Suppressor macrophage (primary cell): Measurements from ENCODE around the gene SEZ6L.
"Not testable (repeated sequence)": the region's sequence is repeated elsewhere in the genome, so short reads cannot be mapped to it uniquely, and the experiment has no call there.

ENCODE experiments used
- DNase-seq, 4 experiments: peaks; one replicate each; pipeline ENCODE4 v3.0.0-alpha.2; 2020 to 2022

Gene SEZ6L

DNA sequence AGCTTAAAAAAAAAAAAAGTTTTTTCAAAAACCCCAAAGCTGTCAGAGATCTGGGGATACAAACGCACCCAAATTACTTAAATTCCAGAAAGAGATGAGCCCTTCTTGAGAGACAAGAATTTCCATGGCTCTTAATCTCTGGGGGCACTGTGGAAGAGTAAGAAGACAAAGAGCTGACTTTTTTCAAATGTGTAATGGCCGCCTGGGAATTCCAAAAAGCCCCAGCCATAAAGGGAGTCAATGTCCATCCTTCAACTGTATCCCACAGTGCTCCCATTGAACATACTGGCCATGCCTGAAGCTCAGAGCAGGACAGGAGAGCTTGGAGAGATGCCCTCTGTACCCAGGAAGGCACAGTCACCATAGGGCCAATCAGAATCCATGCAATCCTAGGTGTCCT is 222.4 kb downstream of the SEZ6L start:
- DNase-seq = no peak

DNA sequence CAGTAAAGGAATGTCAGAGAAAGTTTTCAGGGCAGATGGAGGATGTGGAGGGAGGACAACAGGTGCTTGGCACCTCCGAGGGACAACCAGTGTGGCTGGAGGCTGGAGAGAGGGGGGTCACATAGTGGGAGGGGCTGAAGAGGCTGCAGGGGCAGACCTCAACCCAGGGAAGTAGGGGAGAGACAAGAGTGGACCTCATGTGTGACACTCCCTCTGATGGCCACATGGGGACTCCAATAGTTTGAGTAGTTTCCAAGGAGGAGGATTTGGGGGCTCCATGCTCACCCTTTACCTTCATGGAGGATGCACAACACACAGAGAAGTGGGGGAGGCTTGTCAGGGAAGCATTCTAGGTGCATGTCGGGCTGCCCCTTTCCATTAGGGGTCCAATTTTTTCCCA is 224.7 kb downstream of the SEZ6L start:
- DNase-seq = no peak

DNA sequence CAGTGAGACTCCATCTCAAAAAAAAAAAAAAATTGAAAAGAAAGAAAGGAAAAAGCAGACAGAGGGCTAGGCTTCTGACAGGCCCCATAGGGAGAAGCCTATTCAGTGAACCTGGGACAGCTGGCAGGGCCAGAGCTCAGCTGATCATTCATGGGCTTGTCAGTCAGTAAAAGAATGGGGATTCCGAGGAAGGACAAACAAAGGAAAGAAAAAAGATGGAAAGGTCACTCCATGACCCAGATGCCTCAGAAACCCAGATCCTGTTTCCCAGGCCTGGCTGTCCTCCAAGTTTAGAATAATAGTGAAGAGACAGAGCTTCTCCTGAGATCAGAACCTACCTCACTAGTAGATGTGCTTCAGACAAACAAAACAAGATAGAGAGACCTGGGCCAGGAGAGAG is 225.5 kb downstream of the SEZ6L start:
- DNase-seq = no peak

DNA sequence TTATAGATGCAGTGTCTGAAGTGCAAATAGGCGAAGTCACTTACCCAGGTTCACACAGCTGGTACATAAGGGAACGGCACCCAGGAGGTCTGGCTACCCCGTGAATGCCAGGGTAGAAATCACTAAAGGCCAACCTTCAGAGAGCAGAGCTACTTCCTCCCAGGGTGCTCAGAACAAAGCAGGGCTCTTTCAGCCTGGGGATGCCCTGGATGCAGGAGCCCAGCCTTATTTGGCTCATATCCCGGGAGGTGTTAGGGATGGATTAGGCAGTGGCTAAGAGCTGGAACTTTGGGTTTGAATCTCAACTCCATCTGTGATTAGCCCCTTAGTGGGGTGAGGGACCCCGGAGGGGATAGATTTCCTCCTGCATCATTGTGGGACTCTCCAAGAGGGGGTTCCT is 226.7 kb downstream of the SEZ6L start:
- no peak for DNase-seq

DNA sequence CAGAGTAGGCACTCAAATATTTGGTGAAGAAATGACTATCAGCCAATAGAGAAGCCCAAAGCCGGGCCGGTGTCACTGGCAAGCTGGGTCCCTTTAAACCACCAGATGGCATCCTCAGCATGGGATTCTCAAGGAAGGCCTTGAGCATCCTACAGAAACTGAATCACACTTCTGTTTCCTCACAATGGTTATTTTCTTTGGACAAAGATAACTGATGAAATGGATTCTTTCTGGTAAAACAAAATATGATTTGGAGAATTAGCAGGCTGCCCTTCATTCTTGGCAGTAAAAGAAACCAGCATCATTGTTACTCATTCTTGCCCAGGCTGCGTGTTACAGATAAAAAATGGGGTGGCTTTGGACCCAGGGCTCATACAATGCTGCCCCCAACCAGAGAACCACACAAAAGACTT is 229.5 kb downstream of the SEZ6L start:
- DNase-seq = peak; percentile 72 to 88 (median 82)

DNA sequence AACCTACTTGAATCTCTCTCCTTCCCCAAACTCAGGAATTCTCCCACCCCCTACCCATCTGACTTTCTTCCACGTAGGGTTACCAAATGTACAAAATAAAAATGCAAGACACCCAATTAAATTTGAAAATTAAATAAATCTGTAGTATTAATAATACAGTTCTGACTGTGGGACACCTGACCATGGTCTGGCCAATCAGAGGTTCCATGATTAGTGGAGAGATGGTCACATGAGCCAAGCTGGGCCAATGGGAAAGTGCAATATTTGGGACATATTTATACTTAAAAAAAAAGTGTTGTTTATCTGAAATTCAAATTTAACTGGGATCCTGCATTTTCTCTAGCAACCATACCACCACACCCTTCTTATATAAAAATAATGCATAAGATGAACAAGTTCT is 230.0 kb downstream of the SEZ6L start:
- DNase-seq = no peak

DNA sequence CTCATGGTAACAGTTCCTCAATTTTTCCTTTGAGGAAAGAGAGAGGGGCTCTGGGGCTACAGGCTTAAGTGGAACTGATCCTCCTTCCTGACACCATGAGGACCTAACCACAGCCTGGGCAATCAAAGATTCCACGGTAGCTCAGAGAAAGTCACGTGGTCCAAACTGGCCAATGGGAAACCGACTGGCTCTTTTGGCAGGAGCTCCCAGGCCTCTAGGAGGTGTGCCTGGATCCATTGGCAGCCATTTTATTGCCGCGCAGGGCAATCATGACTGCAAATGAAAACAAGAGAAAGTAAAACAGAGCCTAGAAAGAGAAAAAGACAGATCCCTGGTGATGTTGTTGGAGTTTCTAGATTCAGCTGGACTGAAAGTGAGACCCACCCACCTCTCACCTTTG is 232.5 kb downstream of the SEZ6L start:
- no peak for DNase-seq

DNA sequence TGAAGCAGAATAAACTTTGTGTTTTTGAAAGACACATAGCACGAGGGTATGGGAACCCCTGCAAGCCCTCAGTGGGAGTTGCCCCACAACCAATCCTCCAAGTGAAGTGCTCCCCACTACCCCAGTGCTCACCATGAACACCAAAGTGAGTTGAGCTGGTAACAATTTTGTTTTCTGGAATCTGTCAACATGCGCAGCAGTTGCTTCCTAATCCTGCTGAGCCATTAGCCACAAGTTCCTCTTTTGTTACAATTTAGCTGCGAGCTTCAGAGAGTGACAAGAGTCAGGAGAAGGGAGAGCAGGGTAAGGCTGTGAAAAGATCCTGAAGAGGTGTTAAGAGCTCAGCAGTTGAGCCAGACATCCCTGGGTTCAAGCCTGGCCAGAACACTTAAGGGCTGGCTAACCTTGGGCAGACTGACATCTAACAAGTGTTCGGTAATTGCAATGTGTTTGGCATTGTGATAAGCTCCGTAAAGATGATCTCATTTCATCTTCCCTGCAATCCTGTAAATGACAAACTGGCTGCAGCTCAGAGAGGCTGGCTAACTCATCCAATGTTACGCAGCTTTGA is 235.7 kb downstream of the SEZ6L start:
- DNase-seq = peak; percentile 63 to 83 (median 74)

DNA sequence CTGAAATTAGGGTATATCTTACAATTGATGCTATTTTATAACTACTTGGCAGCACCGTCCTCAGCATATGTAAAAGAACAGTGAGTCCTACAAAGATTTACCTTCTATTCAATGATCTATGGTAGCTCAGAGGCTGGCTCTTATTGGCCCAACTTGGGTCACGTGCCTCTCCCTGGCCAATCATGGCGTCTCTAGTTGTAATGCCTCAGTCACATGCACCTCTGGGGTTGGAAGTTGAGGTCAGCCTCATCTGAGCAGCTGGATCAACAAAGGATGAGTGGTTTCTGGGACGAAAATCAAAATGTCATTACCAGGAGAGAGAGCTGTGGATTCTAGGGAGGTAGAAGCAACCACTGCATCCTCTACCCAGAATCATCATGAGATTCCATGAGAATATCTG is 236.9 kb downstream of the SEZ6L start:
- DNase-seq = peak in 1 of 4 experiments; percentile 17

DNA sequence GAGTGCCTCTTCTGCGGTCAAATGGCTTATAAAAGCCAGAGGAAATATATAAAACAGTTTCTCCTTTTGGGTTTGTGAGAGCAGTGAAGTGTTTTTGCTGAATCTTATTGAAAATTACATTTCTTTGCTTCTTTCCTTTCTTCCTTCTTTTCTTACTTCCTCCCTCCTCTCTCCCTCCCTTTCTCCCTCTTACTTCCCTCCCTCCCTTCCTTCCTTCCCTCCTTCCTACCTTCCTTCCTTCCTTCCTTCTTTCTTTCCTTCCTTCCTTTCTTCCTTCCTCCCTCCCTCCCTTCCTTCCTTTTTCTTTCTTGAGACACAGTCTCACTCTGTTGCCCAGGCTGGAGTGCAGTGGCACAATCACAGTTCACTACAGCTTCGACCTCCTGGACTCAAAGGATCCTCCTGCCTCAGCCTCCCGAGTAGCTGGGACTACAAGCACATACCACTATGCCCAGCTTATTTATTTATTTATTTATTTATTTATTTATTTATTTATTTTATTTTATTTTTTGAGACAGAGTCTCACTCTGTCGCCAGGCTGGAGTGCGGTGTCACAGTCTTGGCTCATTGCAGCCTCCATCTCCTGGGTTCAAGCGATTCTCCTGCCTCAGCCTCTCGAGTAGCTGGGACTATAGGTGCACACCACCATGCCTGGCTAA is 239.4 kb downstream of the SEZ6L start:
- DNase-seq = not testable (repeated sequence)

DNA sequence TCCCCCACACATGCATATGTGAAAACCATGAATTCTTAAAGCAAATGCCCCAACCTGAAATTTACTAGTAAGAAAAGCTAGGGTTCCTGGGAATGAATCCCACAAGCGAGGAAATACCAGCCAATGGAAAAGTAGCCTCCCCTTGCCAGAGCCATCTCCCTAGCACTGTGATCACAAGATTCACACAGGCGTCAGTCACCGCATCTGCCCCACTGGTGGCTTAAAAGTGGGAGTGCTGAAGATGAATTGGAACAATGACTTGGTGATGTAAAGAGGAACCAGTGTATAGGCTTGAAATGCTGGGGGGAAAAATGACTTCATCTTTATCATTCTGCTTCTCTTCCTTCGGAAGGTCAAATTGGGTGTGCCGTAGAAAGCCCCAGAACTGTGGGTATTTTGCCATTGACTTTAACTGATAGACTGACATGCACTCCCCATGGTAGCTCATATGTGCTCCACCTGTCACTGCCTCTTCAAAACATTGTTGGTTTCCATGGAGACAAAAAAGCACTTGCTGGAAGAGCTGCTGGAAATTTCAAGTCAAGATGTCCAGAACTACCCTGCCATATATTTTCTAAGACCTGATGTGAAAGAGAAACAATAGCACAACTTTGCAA is 240.6 kb downstream of the SEZ6L start:
- DNase-seq = peak; percentile 13 to 31 (median 21)

DNA sequence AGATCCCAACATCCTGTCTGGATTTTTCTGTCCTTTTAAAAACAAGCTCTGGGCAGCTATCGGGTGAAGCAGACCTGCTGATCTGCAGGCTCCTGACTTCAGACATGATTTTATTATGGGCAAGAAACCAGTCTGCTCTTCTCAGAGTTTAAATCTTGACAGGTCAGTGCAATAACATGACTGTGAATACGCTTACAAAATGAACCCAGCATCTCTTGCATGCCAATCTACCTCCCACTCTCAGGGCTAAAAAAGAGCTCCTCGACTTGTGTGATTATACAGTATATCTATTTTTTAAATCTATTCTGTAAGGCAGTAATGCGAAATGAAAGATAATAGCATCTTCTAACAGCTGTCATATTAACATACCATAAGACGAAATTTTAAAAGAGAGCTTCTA is 241.1 kb downstream of the SEZ6L start:
- no peak for DNase-seq

DNA sequence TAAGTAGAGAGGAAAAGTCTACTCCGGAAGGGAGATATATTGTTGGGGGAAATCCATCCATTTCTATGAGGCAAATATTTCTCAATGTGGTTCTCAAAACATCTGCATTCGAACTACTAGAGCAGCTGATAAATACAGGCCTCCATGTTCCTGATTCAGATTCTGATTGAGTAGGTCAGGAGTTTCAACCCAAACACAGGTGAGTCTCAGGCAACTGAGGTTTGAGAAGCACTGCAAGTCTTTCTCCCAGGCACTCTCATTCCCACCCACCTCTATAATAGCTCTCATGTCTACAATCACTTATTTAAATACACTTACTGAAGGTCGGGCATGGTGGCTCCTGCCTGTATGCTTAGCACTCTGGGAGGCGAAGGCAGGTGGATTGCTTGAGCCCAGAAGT is 245.1 kb downstream of the SEZ6L start:
- DNase-seq = no peak

DNA sequence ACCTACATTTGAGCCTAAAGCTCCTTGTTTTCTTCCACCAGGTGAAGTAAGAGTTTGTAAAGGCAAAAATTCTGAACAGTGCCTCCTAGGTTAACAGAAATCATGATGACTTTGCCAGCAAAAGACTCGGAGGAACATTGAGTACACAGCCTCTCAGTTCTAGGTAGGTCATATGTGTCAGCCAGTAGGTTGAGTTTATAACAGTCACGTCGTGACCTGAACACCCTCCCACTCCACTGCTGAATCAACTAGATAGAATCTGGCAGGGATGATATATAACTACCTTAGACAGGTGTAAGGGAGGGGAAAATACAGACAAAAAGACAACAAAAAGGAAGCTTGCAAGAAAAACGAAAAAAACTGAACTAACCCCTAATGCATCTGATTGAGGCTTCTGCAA is 247.0 kb downstream of the SEZ6L start:
- no peak for DNase-seq

DNA sequence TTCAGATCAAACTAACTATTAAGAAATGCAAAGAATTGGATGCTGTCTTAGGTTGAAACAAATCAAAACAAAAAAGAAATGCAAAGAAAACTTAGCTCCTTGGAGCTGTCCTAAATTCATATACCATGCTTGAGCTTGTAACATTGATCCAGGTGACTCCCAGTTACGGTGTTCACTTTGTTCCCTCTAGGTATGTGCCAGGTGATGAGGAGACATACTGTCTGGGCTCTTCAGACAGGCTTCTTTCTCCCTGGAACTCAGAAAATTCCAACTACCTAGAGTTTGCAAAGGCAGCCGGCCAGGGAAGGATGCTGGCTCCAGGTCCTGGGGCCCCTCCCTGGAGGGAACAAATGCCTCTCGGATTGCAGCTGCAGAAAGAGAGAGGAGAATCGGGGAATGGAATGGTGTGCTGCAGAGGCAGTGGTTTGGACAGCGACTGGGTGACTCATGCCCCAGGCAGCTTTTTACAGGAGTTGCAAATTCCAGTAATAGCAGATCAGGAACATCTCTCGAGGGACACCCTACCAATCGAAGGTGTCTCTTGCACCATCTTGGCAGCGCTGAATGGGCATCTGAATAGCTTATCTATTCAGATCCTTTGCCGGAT is 247.5 kb downstream of the SEZ6L start:
- DNase-seq = no peak

DNA sequence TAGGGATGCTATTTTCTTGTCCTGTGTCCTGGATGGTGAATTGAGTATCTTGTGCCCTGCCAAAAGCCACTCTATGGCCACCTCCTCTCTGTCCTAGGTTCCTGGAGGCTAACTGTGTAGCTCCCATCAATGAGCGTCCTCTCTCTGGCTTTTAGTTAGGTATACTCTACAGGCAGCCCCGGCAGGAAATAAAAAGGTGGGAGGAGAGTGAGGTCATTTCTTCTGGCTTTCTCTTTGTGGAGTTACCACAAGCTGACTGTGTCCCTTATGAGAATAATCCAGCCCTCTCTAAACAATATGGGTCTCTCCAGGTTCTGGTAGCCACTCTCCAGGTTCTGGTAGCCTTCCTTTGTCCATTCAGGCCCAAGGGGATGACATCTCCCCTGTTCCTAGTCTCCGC is 248.1 kb downstream of the SEZ6L start:
- no peak for DNase-seq

DNA sequence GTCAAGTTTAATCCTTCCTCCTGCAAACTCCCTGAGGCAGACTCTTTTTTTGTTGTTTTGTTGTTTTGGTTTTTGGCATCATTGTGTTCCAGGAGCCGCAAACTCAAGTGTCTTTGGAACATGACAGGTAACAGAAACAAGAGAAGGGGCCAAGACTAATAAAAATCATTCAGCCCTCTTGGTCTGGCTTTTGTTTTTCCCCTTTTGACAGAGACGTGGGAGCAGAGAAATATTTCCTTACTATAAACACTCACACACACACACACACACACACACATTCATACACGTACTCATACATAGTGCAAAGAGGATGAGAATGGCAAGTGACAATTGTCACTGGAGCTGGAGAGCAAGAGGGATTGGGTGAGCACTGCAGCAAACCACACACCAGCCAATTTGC is 249.4 kb downstream of the SEZ6L start:
- no peak for DNase-seq

DNA sequence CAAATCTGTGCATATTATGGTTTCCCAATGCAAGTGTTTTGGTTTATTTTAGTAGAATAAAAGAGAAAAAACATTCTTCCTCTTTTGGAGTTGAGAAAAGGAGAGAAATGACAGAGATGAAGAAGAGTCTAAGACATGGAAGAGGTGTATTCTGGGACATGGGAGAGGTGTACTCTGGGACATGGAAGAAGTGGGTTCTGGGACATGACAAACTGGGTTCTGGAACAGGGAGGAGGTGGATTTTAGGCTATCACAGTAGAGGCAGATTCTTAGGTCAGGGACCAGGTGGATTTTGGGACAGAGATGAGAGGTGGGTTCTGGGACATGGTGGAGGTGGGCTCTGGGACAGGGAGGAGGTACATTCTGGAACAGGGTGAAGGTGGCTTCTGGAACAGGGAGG is 257.7 kb downstream of the SEZ6L start:
- DNase-seq = no peak

DNA sequence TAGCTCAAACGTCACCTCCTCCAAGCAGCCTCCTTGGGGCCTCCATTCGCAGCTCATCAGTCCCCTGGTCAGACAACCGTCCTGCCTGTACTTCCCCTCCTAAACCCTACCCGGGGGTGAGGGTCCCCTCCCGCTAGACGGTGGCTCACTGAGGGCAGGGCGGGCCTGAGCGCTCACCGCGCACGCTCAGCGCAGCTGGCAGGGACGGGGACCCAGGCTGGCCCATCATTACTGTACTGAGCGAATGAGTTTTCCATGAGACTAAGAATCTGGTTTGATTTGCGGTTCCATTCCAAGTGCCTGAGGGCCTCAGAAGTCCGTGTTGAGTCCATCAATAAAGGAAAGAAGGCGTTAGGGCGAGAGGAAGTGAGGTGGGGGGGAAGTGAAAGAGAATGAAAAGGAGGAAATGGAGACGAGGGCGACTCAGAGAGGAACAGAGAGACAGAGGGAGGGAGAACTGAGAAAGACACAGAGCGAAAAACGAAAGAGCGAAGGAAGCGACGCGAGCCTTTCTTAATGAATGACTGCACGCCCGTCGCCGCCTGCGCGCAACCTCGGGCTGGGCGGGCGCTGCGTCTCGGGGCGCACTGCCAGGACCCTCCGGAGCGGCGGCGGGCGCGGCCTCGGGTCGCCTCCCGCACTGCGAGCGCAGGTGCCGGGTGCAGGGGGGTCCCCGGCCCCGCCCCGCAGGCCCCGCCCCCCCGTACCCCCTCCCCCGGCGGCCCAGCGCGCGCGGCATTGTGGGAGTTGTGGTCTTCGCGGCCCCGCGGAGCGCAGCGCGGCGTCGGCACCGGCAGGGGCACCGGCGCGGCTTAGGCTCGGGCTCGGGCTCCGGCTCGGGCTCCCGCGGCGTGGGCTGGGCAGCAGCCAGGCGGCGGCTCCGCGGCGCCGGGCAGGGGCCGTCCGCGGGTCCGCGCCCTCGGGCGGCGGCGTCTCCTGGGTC is 259.5 kb downstream of the SEZ6L start, which contains the start of gene ASPHD2:
Gene ASPHD2 (plus strand): TSS at position 746 of the 943 bp plus-strand sequence. CDS start 4,356 bp downstream, outside the sequence.
- peak; percentile 67 to 84 (median 80) for DNase-seq

DNA sequence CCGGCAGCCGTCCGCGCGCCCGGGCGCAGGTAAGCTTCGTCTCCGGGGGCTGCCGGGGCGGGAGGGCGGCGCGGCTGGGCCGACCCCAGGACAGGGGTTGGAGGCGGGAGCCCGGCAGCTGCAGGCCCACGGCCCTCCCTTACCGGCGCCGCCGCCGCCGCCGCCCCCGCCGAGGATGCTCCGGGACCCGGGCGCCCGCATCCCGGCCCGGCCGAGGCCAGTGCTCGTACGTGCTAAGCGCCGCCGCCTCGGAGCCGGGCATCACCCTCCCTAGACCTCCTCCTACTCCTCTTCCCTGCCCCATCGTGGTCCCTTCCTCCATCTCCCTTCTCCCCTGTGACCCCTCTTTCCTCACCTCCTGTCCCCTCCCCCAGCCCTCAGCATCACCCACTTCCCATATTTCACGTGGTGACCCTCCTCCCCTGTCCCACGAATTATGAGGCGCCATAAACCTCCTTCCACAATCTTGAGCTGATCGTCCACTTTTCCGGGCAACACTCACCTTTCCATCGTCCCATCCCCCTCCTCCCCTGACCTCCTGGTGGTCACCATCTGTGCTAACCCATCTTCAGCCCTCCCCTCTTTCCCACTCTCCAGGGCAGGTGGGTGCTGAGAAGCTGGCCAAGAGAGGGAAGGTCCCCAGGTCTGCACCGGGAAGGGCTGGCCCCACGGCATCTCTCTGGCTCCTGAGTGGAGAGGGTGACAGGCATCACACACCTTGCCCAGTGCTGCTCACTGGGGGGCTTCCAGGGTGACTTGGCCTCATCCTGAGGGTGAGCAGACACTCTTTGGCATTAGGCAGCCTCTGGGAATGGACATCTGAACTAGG is 260.4 kb downstream of the SEZ6L start:
- DNase-seq = peak in 1 of 4 experiments; percentile 27

DNA sequence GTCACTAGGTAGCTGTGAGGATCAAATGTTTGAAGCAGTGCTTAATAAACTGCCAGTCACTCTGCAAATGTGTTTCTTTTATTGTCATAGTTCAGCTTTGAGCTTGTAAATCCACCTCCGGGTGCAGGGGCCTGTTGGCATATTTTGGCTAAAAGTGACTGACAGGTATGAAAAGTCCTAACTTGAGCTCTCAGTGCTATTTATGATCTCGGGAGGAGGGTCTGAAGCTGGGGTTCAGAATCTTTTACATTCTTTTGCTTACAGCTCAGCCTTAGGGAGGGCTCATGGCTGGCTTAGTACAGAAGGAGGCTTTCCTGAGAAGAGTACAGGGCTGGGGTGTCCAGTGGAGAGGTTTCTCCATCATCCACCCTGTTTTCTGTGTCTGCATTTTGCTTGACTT is 261.3 kb downstream of the SEZ6L start:
- no peak for DNase-seq
